T-helper 22 cell (primary cell): ENCODE measurements around the gene LY6G6D.

Source experiments
- DNase-seq: peaks from one replicate; pipeline ENCODE4 v3.0.0-alpha.2; 2020; ENCODE audit warnings: low read depth

The LY6G6D gene

GRCh38 chr6:31715022-31715958, at the start of gene LY6G6D:
Gene LY6G6D, plus strand, starts transcription at chr6:31715348. Its CDS starts 8 bp downstream, at chr6:31715356.
- DNase-seq, result no peak

GRCh38 chr6:31665501-31666336, 49.4 kb upstream of the LY6G6D start, which contains the start of gene CSNK2B:
Gene CSNK2B, plus strand, starts transcription at chr6:31666080. Its CDS starts 752 bp downstream, at chr6:31666832.
- peak; percentile 98 for DNase-seq

GRCh38 chr6:31666337-31666965, 48.7 kb upstream of the LY6G6D start:
- DNase-seq, result no peak

GRCh38 chr6:31669676-31670075, 45.5 kb upstream of the LY6G6D start, which contains the start of gene LY6G5B:
Gene LY6G5B, plus strand, starts transcription at chr6:31669976. Its CDS starts 975 bp downstream, at chr6:31670951.
- no peak for DNase-seq

- no peak for DNase-seq
Measured at GRCh38 chr6:31676322-31676903, 38.7 kb upstream of the LY6G6D start.

- DNase-seq, result no peak
Measured at GRCh38 chr6:31676904-31677303, 38.2 kb upstream of the LY6G6D start.

- DNase-seq, result no peak
Measured at GRCh38 chr6:31677955-31678354, 37.2 kb upstream of the LY6G6D start.

- DNase-seq, result no peak
Measured at GRCh38 chr6:31680226-31681134, 34.7 kb upstream of the LY6G6D start, which contains the start of gene LY6G5C. Gene LY6G5C, minus strand, starts transcription at chr6:31681067. Its CDS starts 694 bp downstream, at chr6:31680373.

- DNase-seq, result no peak
Measured at GRCh38 chr6:31681135-31681671, 33.9 kb upstream of the LY6G6D start.

- DNase-seq, result no peak
Measured at GRCh38 chr6:31683591-31683990, 31.6 kb upstream of the LY6G6D start.

GRCh38 chr6:31686483-31686882, 28.7 kb upstream of the LY6G6D start:
- DNase-seq, result no peak

- no peak for DNase-seq
Measured at GRCh38 chr6:31687321-31687720, 27.8 kb upstream of the LY6G6D start.

GRCh38 chr6:31687860-31688693, 27.1 kb upstream of the LY6G6D start:
- no peak for DNase-seq

GRCh38 chr6:31689249-31690110, 25.7 kb upstream of the LY6G6D start:
- DNase-seq, result no peak

GRCh38 chr6:31690231-31691077, 24.7 kb upstream of the LY6G6D start:
- no peak for DNase-seq

GRCh38 chr6:31691078-31691463, 24.1 kb upstream of the LY6G6D start:
- no peak for DNase-seq

- DNase-seq, result no peak
Measured at GRCh38 chr6:31691564-31692108, 23.5 kb upstream of the LY6G6D start.
